Measurements from ENCODE around the gene TMEM95.

GRCh38 chr17:7380321-7380720, 25.4 kb downstream of the TMEM95 start:
- TF ChIP-seq EP300 (IDR thresholded peaks at IDR 0.05; ENCODE audit: borderline replicate concordance in 1 of 2, control insufficient read depth in 1 of 2, low read depth in 2 of 2, low read length in 2 of 2) (no peak), BRCA1 (IDR thresholded peaks at IDR 0.05; ENCODE audit: low read depth, low read length) (no peak), IRF3 (IDR thresholded peaks at IDR 0.05) (no peak), BCLAF1 (IDR thresholded peaks at IDR 0.05) (no peak), CTCF (IDR thresholded peaks at IDR 0.05 in 2 of 3, conservative IDR thresholded peaks at IDR 0.05 in 1 of 3; ENCODE audit: control insufficient read depth in 2 of 3, extremely low read depth in 1 of 3, insufficient read depth in 1 of 3, low read depth in 3 of 3, low read length in 3 of 3) (no peak), CHD4 (IDR thresholded peaks at IDR 0.05) (no peak), PKNOX1 (IDR thresholded peaks at IDR 0.05) (no peak), POLR2AphosphoS5 (IDR thresholded peaks at IDR 0.05; ENCODE audit: low read length) (no peak), EZH2 (IDR thresholded peaks at IDR 0.05; ENCODE audit: borderline replicate concordance, control insufficient read depth, low read depth, low read length) (no peak), JUNB (IDR thresholded peaks at IDR 0.05) (no peak), GABPA (IDR thresholded peaks at IDR 0.05; ENCODE audit: low read depth) (no peak)

All from GM12878 (cell line).